ENCODE data around the gene TTF2.

Gene TTF2

GRCh38 chr1:117059678-117060440, at the start of gene TTF2:
TSS of gene TTF2 (plus strand) at chr1:117060326. CDS start at chr1:117060347, 21 bp downstream.
- peak; percentile 88 to 93 for DNase-seq (ENCODE audit: low read depth in 2 of 2)

GRCh38 chr1:117011334-117011733, 48.8 kb upstream of the TTF2 start:
- no peak for DNase-seq (ENCODE audit: low read depth in 2 of 2)

GRCh38 chr1:117013309-117013858, 46.7 kb upstream of the TTF2 start:
- no peak for DNase-seq (ENCODE audit: low read depth in 2 of 2)

GRCh38 chr1:117014209-117014608, 45.9 kb upstream of the TTF2 start:
- no peak for DNase-seq (ENCODE audit: low read depth in 2 of 2)

GRCh38 chr1:117015724-117016123, 44.4 kb upstream of the TTF2 start:
- no peak for DNase-seq (ENCODE audit: low read depth in 2 of 2)

GRCh38 chr1:117017062-117017461, 43.1 kb upstream of the TTF2 start:
- DNase-seq (ENCODE audit: low read depth in 2 of 2): no peak

GRCh38 chr1:117017648-117018047, 42.5 kb upstream of the TTF2 start:
- DNase-seq (ENCODE audit: low read depth in 2 of 2): no peak

GRCh38 chr1:117020526-117021156, 39.5 kb upstream of the TTF2 start:
- no peak for DNase-seq (ENCODE audit: low read depth in 2 of 2)

- DNase-seq (ENCODE audit: low read depth in 2 of 2): no peak
Measured at GRCh38 chr1:117022114-117022513, 38.0 kb upstream of the TTF2 start.

- no peak for DNase-seq (ENCODE audit: low read depth in 2 of 2)
Measured at GRCh38 chr1:117025568-117025967, 34.6 kb upstream of the TTF2 start.

- DNase-seq (ENCODE audit: low read depth in 2 of 2): no peak
Measured at GRCh38 chr1:117026361-117026760, 33.8 kb upstream of the TTF2 start.

GRCh38 chr1:117029685-117030084, 30.4 kb upstream of the TTF2 start:
- no peak for DNase-seq (ENCODE audit: low read depth in 2 of 2)

GRCh38 chr1:117030271-117030877, 29.8 kb upstream of the TTF2 start:
- no peak for DNase-seq (ENCODE audit: low read depth in 2 of 2)

- no peak for DNase-seq (ENCODE audit: low read depth in 2 of 2)
Measured at GRCh38 chr1:117032266-117032665, 27.9 kb upstream of the TTF2 start.

GRCh38 chr1:117032681-117033539, 27.2 kb upstream of the TTF2 start:
- no peak for DNase-seq (ENCODE audit: low read depth in 2 of 2)

- no peak for DNase-seq (ENCODE audit: low read depth in 2 of 2)
Measured at GRCh38 chr1:117033772-117034171, 26.4 kb upstream of the TTF2 start.

GRCh38 chr1:117034791-117035290, 25.3 kb upstream of the TTF2 start:
- DNase-seq (ENCODE audit: low read depth in 2 of 2): no peak

GRCh38 chr1:117036018-117036461, 24.1 kb upstream of the TTF2 start:
- DNase-seq (ENCODE audit: low read depth in 2 of 2): no peak

GRCh38 chr1:117037802-117038201, 22.3 kb upstream of the TTF2 start:
- DNase-seq (ENCODE audit: low read depth in 2 of 2): no peak

- no peak for DNase-seq (ENCODE audit: low read depth in 2 of 2)
Measured at GRCh38 chr1:117038236-117038635, 21.9 kb upstream of the TTF2 start.

GRCh38 chr1:117044217-117044616, 15.9 kb upstream of the TTF2 start:
- DNase-seq (ENCODE audit: low read depth in 2 of 2): no peak

Measured in stimulated activated CD8-positive, alpha-beta memory T cell treated with anti-CD3 and anti-CD28 coated beads, Interleukin-7, amount 100 ng/mL, for 1 hour (primary cell).